Measurements from ENCODE around the gene PWWP2B. TPM values are rescaled to one million over a fixed set of nuclear protein-coding genes. Genes with fewer than 3 reads are reported as not detected.

The PWWP2B gene
- total RNA-seq, 1 experiment from 2014 or later: 51.6 TPM

GRCh38 chr10:132407846-132408278 is 10.9 kb downstream of the PWWP2B start:
- intact Hi-C loops (cut with micrococcal nuclease; ENCODE audit: unreplicated experiment) (no loop called here), in situ Hi-C loops (cut with HindIII; ENCODE audit: low pct_unique_long_range_greater_than_20kb, low sequenced_read_pairs) (no loop called here)
- POLR2A ChIA-PET: no interaction called here
- Histone ChIP-seq H3K27ac (ENCODE audit: low read length) (peak overlapping the region; percentile 89), H3K36me3 (ENCODE audit: control insufficient read depth, insufficient read depth, low read length) (no peaks in the 10 kb centered on the region), H3K9me3 (ENCODE audit: control insufficient read depth, insufficient read depth, low read depth, low read length) (no peaks in the 10 kb centered on the region), H3K4me3 (ENCODE audit: low read depth in 2 of 2, low read length in 2 of 2) (peak overlapping the region in 1 of 2 experiments; percentile 2; a peak in 1 of 4 replicates), H3K27me3 (ENCODE audit: control insufficient read depth, insufficient read depth, low read length) (no peaks in the 10 kb centered on the region), H3K4me1 (ENCODE audit: control insufficient read depth, insufficient read depth, low read length) (peaks cover 58% of the 10 kb centered on the region)
- DNase-seq (ENCODE audit: low read depth, low spot score) (no peak), ATAC-seq (peak; percentile 18; the same call in 1 of the 2 replicates)
- TF ChIP-seq POLR2AphosphoS5 (IDR thresholded peaks at IDR 0.05; ENCODE audit: low read depth, low read length): no peak
- no peak for TF ChIP-seq CTCF (IDR thresholded peaks at IDR 0.05)
- no TSS peak for BruUV-seq (replicated peaks)
- CTCF ChIA-PET: no interaction called here

- ATAC-seq: peak; percentile 18
- Histone ChIP-seq H3K36me3 (ENCODE audit: control insufficient read depth, insufficient read depth, low read length) (no peaks in the 10 kb centered on the region), H3K27ac (ENCODE audit: low read length) (peak overlapping the region; percentile 89), H3K27me3 (ENCODE audit: control insufficient read depth, insufficient read depth, low read length) (no peaks in the 10 kb centered on the region), H3K4me3 (ENCODE audit: low read depth in 2 of 2, low read length in 2 of 2) (peak overlapping the region in 1 of 2 experiments; percentile 2; a peak in 1 of 4 replicates), H3K9me3 (ENCODE audit: control insufficient read depth, insufficient read depth, low read depth, low read length) (no peaks in the 10 kb centered on the region), H3K4me1 (ENCODE audit: control insufficient read depth, insufficient read depth, low read length) (peaks cover 63% of the 10 kb centered on the region)
- TF ChIP-seq TCF7L2 (IDR thresholded peaks at IDR 0.05; ENCODE audit: low read depth, low read length): no peak
- no peak for TF ChIP-seq REST (IDR thresholded peaks at IDR 0.05; ENCODE audit: insufficient read depth in 1 of 2, low read depth in 2 of 2, low read length in 1 of 2)
- no peak for TF ChIP-seq POLR2AphosphoS5 (IDR thresholded peaks at IDR 0.05; ENCODE audit: low read depth, low read length)
- TF ChIP-seq SIN3A (IDR thresholded peaks at IDR 0.05; ENCODE audit: borderline replicate concordance, insufficient read depth, low read depth, low read length): no peak
- TF ChIP-seq CTCF (IDR thresholded peaks at IDR 0.05): no peak
- ChIA-PET CTCF (no interaction called here), POLR2A (no interaction called here)
- intact Hi-C loops (cut with micrococcal nuclease; ENCODE audit: unreplicated experiment) (no loop called here), in situ Hi-C loops (cut with HindIII; ENCODE audit: low pct_unique_long_range_greater_than_20kb, low sequenced_read_pairs) (no loop called here)
- no peak for DNase-seq (ENCODE audit: low read depth, low spot score)
- no TSS peak for BruUV-seq (replicated peaks)
Observed at GRCh38 chr10:132408367-132408781, 11.4 kb downstream of the PWWP2B start.

Data from Panc1 (cell line).